ENCODE data around the gene KLHL29.
A peak's percentile ranks its signal among the peaks of the same experiment; 100 is the strongest.

The KLHL29 gene

GRCh38 chr2:23756593-23757292, 371.8 kb downstream of the KLHL29 start:
- DNase-seq = no peak

GRCh38 chr2:23757686-23758433, 372.9 kb downstream of the KLHL29 start:
- DNase-seq = peak; percentile 4

Data from amniotic stem cell (primary cell).